OCI-LY3 (cell line): Measurements from ENCODE around the gene REPS2.

ENCODE experiments used
- CTCF ChIP-seq: fragments of 200-600, 300-600 bp; sonication (generic); IDR thresholded peaks from 2 replicates; pipeline ENCODE4 v1.5.1; 2014; ENCODE audit warnings: antibody characterized with exemption, low read length, low read depth
- EZH2phosphoT487 ChIP-seq: fragments of 200-600 bp; shearing (Covaris generic); IDR thresholded peaks from 2 replicates; pipeline ENCODE4 v1.6.1; 2018; ENCODE audit warnings: antibody characterized with exemption, mixed run types, low read depth

- TF ChIP-seq CTCF (no peak), EZH2phosphoT487 (no peak)
Observed at GRCh38 chrX:17027931-17028330, 81.5 kb downstream of the REPS2 start.
